IMR-90 (cell line): Measurements from ENCODE around the gene ABT1. TPM values are rescaled to one million over a fixed set of nuclear protein-coding genes. Genes with fewer than 3 reads are reported as not detected.

Experiments
- ATAC-seq: fragments of 200-7000 bp; cut with Tn5 transposase; 2 replicates; pipeline ENCODE4 v1.9.1; 2020; ENCODE audit warnings: low read depth, mild to moderate bottlenecking, moderate library complexity
- BruUV-seq: library from RNA; stranded (reverse); fragments of 400-500 nt; replicated peaks from 2 replicates; lab custom pipeline; 2021; lab: Mats Ljungman, UMichigan
- CTCF ChIA-PET: fragments of 300-600 bp; formaldehyde crosslinking; extraction: SDS; loops from one replicate; lab custom pipeline; 2021; ENCODE audit warnings: antibody characterized with exemption; lab: Yijun Ruan, JAX
- POLR2A ChIA-PET: fragments of 300-600 bp; sonication (Branson Sonifier 250); formaldehyde crosslinking; loops from one replicate; lab custom pipeline; 2022; ENCODE audit warnings: antibody characterized with exemption; ENCODE audit not compliant: unreplicated experiment; lab: Charles Lee
- DNase-seq: peaks from one replicate; pipeline ENCODE4 v3.0.0; 2013
- H2AFZ ChIP-seq: replicated peaks from 2 replicates; pipeline ENCODE3; 2013; ENCODE audit warnings: low read length, mild to moderate bottlenecking; ENCODE audit not compliant: poor library complexity
- H2AK5ac ChIP-seq: 2 replicates; pipeline ENCODE4 v1.6.1; 2013; ENCODE audit warnings: low read depth, low read length, inconsistent platforms
- H2AK9ac ChIP-seq: replicated peaks from 2 replicates; pipeline ENCODE3; 2013; ENCODE audit warnings: mild to moderate bottlenecking, low read depth, low read length, moderate library complexity; ENCODE audit not compliant: poor library complexity
- H2BK120ac ChIP-seq: 2 replicates; pipeline ENCODE4 v1.6.1; 2013; ENCODE audit warnings: low read depth, low read length, inconsistent platforms
- H2BK15ac ChIP-seq: 3 replicates; pipeline ENCODE4 v1.6.1; 2013; ENCODE audit warnings: low read depth, low read length, inconsistent platforms
- H2BK20ac ChIP-seq: 2 replicates; pipeline ENCODE4 v1.6.1; 2013; ENCODE audit warnings: low read depth, mild to moderate bottlenecking, inconsistent platforms, low read length, moderate library complexity
- H2BK5ac ChIP-seq: 2 replicates; pipeline ENCODE4 v1.6.1; 2013; ENCODE audit warnings: mild to moderate bottlenecking, low read depth, low read length, inconsistent platforms; ENCODE audit not compliant: poor library complexity, severe bottlenecking
- H3K14ac ChIP-seq: replicated peaks from 2 replicates; pipeline ENCODE4 v1.6.1; 2013; ENCODE audit warnings: low read depth, low read length, inconsistent platforms
- H3K18ac ChIP-seq: 2 replicates; pipeline ENCODE4 v1.6.1; 2013; ENCODE audit warnings: low read depth, low read length, control low read depth
- H3K23ac ChIP-seq: 2 replicates; pipeline ENCODE4 v1.6.1; 2013; ENCODE audit warnings: low read depth, low read length, inconsistent platforms
- H3K27ac ChIP-seq: 2 replicates; pipeline ENCODE4 v1.5.1; 2013; ENCODE audit warnings: mild to moderate bottlenecking, control low read depth, low read length; ENCODE audit not compliant: insufficient read depth
- H3K27me3 ChIP-seq: 2 replicates; pipeline ENCODE4 v1.6.1; 2013; ENCODE audit warnings: low read length; ENCODE audit not compliant: control insufficient read depth, insufficient read depth
- H3K36me3 ChIP-seq: 2 replicates; pipeline ENCODE4 v1.6.1; 2013; ENCODE audit warnings: low read length, mixed read lengths; ENCODE audit not compliant: control insufficient read depth, insufficient read depth
- H3K4ac ChIP-seq: 2 replicates; pipeline ENCODE4 v1.6.1; 2013; ENCODE audit warnings: low read depth, low read length, inconsistent platforms
- H3K4me1 ChIP-seq: 2 replicates; pipeline ENCODE4 v1.6.1; 2013; ENCODE audit warnings: low read length, mixed read lengths; ENCODE audit not compliant: control insufficient read depth, insufficient read depth
- H3K4me2 ChIP-seq: 2 replicates; pipeline ENCODE4 v1.6.1; 2013; ENCODE audit warnings: low read depth, mild to moderate bottlenecking, control low read depth, low read length, moderate library complexity
- H3K4me3 ChIP-seq: 2 replicates; pipeline ENCODE4 v1.5.1; 2013; ENCODE audit warnings: low read depth, mild to moderate bottlenecking, control low read depth, low read length, moderate library complexity; ENCODE audit not compliant: insufficient read depth
- H3K56ac ChIP-seq: 2 replicates; pipeline ENCODE4 v1.6.1; 2013; ENCODE audit warnings: low read length, inconsistent platforms; ENCODE audit not compliant: insufficient read depth; ENCODE audit errors: extremely low read depth
- H3K79me1 ChIP-seq, 2 experiments: 2 replicates each; pipeline ENCODE4 v1.6.1; 2013; ENCODE audit warnings: low read length in 2 of 2, inconsistent platforms in 1 of 2, low read depth in 1 of 2
- H3K9ac ChIP-seq: 2 replicates; pipeline ENCODE4 v1.6.1; 2013; ENCODE audit warnings: low read depth, low read length, control low read depth
- H3K9me1 ChIP-seq: 2 replicates; pipeline ENCODE4 v1.6.1; 2013; ENCODE audit warnings: low read length, inconsistent platforms; ENCODE audit not compliant: insufficient read depth
- H3K9me3 ChIP-seq: 2 replicates; pipeline ENCODE4 v1.6.1; 2013; ENCODE audit warnings: low read length; ENCODE audit not compliant: control insufficient read depth, insufficient read depth
- H4K20me1 ChIP-seq: 2 replicates; pipeline ENCODE4 v1.6.1; 2013; ENCODE audit warnings: low read length, inconsistent platforms; ENCODE audit not compliant: insufficient read depth
- H4K5ac ChIP-seq: 2 replicates; pipeline ENCODE4 v1.6.1; 2013; ENCODE audit warnings: mild to moderate bottlenecking, low read depth, low read length, control low read depth
- H4K8ac ChIP-seq, 2 experiments: 2 replicates each; pipeline ENCODE4 v1.6.1; 2013; ENCODE audit warnings: low read depth in 2 of 2, low read length in 2 of 2, control low read depth in 1 of 2, inconsistent platforms in 1 of 2
- H4K91ac ChIP-seq: 2 replicates; pipeline ENCODE4 v1.6.1; 2013; ENCODE audit warnings: low read depth, low read length, inconsistent platforms; ENCODE audit not compliant: insufficient read depth
- BHLHE40 ChIP-seq: fragments of 150-350 bp; IDR thresholded peaks from 2 replicates; pipeline ENCODE4 v1.6.1; 2016; ENCODE audit warnings: mild to moderate bottlenecking, low read depth, low read length
- CEBPB ChIP-seq: IDR thresholded peaks from 2 replicates; pipeline ENCODE4 v1.6.1; 2012; ENCODE audit warnings: low read depth, low read length, improper control_type of control experiment
- FOS ChIP-seq: fragments of 150-350 bp; IDR thresholded peaks from 2 replicates; pipeline ENCODE4 v1.6.1; 2016; ENCODE audit warnings: low read depth, low read length
- MAFK ChIP-seq: IDR thresholded peaks from 2 replicates; pipeline ENCODE4 v1.6.1; 2012; ENCODE audit warnings: low read depth, low read length, improper control_type of control experiment
- MAZ ChIP-seq: IDR thresholded peaks from 2 replicates; pipeline ENCODE4 v1.6.1; 2012; ENCODE audit warnings: low read depth, mild to moderate bottlenecking, low read length, improper control_type of control experiment, moderate library complexity, borderline replicate concordance
- MXI1 ChIP-seq: IDR thresholded peaks from 2 replicates; pipeline ENCODE4 v1.6.1; 2012; ENCODE audit warnings: low read depth, mild to moderate bottlenecking, low read length, moderate library complexity, borderline replicate concordance
- POLR2A ChIP-seq: IDR thresholded peaks from 2 replicates; pipeline ENCODE4 v1.6.1; 2012; ENCODE audit warnings: mild to moderate bottlenecking, low read depth, low read length
- RAD21 ChIP-seq: IDR thresholded peaks from 2 replicates; pipeline ENCODE4 v1.6.1; 2012; ENCODE audit warnings: low read length, improper control_type of control experiment
- RCOR1 ChIP-seq: IDR thresholded peaks from 2 replicates; pipeline ENCODE4 v1.6.1; 2012; ENCODE audit warnings: mild to moderate bottlenecking, low read length, improper control_type of control experiment; ENCODE audit not compliant: insufficient replicate concordance
- SMC3 ChIP-seq: fragments of 150-350 bp; IDR thresholded peaks from 2 replicates; pipeline ENCODE4 v1.6.1; 2016; ENCODE audit warnings: low read depth, mild to moderate bottlenecking, antibody characterized with exemption, low read length, moderate library complexity
- WGBS, 2 experiments: methylation state at CpG; one replicate each; pipeline versions ENCODE4 v1.1.5 to v1.1.7; 2013; ENCODE audit warnings: missing lambda C conversion rate in 2 of 2; ENCODE audit not compliant: insufficient read length in 1 of 2; ENCODE audit errors: extremely low coverage in 2 of 2; 5-methylcytosine and 5-hydroxymethylcytosine counted together
- dilution Hi-C: fragments of 300-500 bp; cut with HindIII; formaldehyde crosslinking; loops from one replicate; pipeline ENCODE4 v1.14.3; 2018; ENCODE audit warnings: low sequenced_read_pairs; ENCODE audit not compliant: unreplicated experiment
- in situ Hi-C: fragments of 300-500 bp; cut with MboI; formaldehyde crosslinking; loops from 3 replicates; pipeline ENCODE4 v1.14.3; 2019; ENCODE audit warnings: low sequenced_read_pairs, inconsistent platforms, mixed read lengths
- intact Hi-C: fragments of 100-400 bp; cut with micrococcal nuclease; formaldehyde crosslinking; loops from 2 replicates; pipeline ENCODE4 v1.10.0; 2022
- polyA plus RNA-seq, 3 experiments: library from polyadenylated mRNA; depleted of rRNA; stranded (reverse); fragments of >200 nt; gene quantifications; 2 replicates each; pipeline ENCODE4 v1.2.3, GENCODE V29; 2012; ENCODE audit warnings: low replicate concordance in 1 of 3
- total RNA-seq: library from RNA; depleted of rRNA; stranded (reverse); fragments of >200 nt; gene quantifications from 2 replicates; pipeline ENCODE4 v1.2.3, GENCODE V29; 2012

ABT1 gene
- total and polyA plus RNA-seq, 2 of the 4 experiments (the other 2 are of a cell fraction) = 15.2 to 15.4 TPM

DNA sequence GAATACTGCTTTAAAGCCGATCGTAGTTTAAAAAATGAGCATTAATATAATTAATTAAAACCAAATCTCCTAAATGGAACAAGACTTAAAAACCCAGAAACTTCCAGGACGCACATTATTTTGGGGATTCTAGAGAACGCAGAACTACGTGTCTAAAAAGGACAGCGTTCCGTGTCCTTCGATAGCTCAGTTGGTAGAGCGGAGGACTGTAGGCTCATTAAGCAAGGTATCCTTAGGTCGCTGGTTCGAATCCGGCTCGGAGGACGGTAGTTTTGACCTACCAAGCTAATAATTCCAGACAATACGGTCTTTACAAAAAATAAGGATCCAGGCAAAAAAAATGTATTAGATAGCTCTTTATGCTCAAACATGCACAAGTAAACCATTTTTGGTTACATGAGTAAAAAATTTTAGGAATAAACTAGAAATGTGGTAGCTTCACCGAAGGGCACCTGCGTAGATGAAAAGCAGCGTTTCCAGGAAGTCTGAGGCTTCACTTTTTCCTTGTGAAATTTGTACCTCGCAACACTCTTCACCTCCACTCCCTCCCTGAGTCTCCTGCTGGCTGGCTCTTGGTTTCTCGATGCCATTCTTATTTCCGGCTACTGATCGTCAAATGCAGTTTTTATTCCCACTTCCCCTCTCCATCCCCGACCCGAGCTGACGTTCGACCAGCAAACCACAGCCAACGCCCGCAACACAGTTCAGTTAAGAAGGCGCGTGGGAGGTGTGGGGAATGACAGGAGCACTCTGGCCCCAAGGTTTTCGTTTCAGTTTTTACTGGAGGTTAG, 19.6 kb upstream of the ABT1 start:
- Histone ChIP-seq H3K14ac (0 out of 2 replicates have a peak overlapping the region, but pooled peaks have one; percentile 17), H3K4ac (peak overlapping the region; percentile 35; the same call in 1 of the 2 replicates), H3K79me1 (no peaks in the 10 kb centered on the region), H4K91ac (no peak overlapping the region), H4K5ac (no peak overlapping the region), H2BK20ac (no peak overlapping the region; the same call in 1 of the 2 replicates), H2BK15ac (no peak overlapping the region), H3K56ac (no peak overlapping the region; the same call in 1 of the 2 replicates), H3K27ac (no peak overlapping the region), H4K20me1 (no peaks in the 10 kb centered on the region), H3K4me2 (peak overlapping the region; percentile 68), H3K9me1 (no peaks in the 10 kb centered on the region), H3K9me3 (peaks cover 2% of the 10 kb centered on the region; the same call in 1 of the 2 replicates), H3K4me3 (peak overlapping the region; percentile 44), H3K27me3 (peaks cover 5% of the 10 kb centered on the region), H4K8ac (peak overlapping the region in 1 of 2 experiments; percentile 10; a peak in 1 of 4 replicates), H2AK9ac (no peak overlapping the region), H3K9ac (peak overlapping the region; percentile 3; the same call in 1 of the 2 replicates), H3K23ac (peak overlapping the region; percentile 55; the same call in 1 of the 2 replicates), H2BK120ac (no peak overlapping the region), H3K4me1 (no peaks in the 10 kb centered on the region), H2AK5ac (no peak overlapping the region), H3K18ac (no peak overlapping the region), H2BK5ac (no peak overlapping the region), H2AFZ (peak overlapping the region; percentile 85), H3K36me3 (no peaks in the 10 kb centered on the region)
- DNase-seq (peak; percentile 88), ATAC-seq (peak; percentile 90)
- peak; percentile 59; the same call in 1 of the 2 replicates for TF ChIP-seq FOS
- no peak for TF ChIP-seq RAD21
- TF ChIP-seq MAFK = no peak
- no peak for TF ChIP-seq POLR2A
- no peak for TF ChIP-seq MAZ
- no peak for TF ChIP-seq BHLHE40
- TF ChIP-seq CEBPB = peak; percentile 24; the same call in 1 of the 2 replicates
- no peak for TF ChIP-seq SMC3
- no peak for TF ChIP-seq MXI1
- no peak for TF ChIP-seq RCOR1
- POLR2A ChIA-PET = interaction anchor here (1.0 kb wide), 1 partner anchor 292 kb away, joined by 4 read pairs; a partner anchor contains a TSS
- WGBS, 2 experiments = 8% methylated on average over 5 of the region's 31 CpGs; no CpG with 5 or more reads in 1 of the 2 experiments
- BruUV-seq = no TSS peak
- CTCF ChIA-PET = interaction anchor here (1.4 to 3.4 kb wide), 3 partner anchors 16 to 550 kb away, joined by 4 to 24 read pairs (median 4); no protein-coding TSS in a partner anchor
- in situ Hi-C loops (no loop called here), intact Hi-C loops (loop anchor here (1.0 kb wide), 1 partner anchor 18 kb away; no protein-coding TSS in a partner anchor), dilution Hi-C loops (no loop called here)
